GM12878 (cell line): ENCODE measurements around the gene RGS6.

ENCODE experiments used
- SMC3 ChIP-seq: IDR thresholded peaks from 2 replicates; pipeline ENCODE4 v1.6.1; 2011; ENCODE audit warnings: low read length, improper control_type of control experiment, borderline replicate concordance
- TF ChIP-seq, protein P1 (sequence below): IDR thresholded peaks from 2 replicates; pipeline ENCODE4 v1.6.1; 2012; ENCODE audit warnings: improper control_type of control experiment, low read depth, low read length; ENCODE audit not compliant: insufficient replicate concordance
- TF ChIP-seq, protein P2 (sequence below), 3 experiments: IDR thresholded peaks in 2 of 3; conservative IDR thresholded peaks in 1 of 3; 2 replicates each; pipeline ENCODE4 v1.5.1; 2011; ENCODE audit warnings: low read depth in 3 of 3, low read length in 3 of 3, mild to moderate bottlenecking in 3 of 3, control low read depth in 2 of 3, moderate library complexity in 2 of 3, inconsistent platforms in 1 of 3, mixed read lengths in 1 of 3; ENCODE audit not compliant: control insufficient read depth in 2 of 3, insufficient read depth in 1 of 3; ENCODE audit errors: extremely low read depth in 1 of 3

DNA sequence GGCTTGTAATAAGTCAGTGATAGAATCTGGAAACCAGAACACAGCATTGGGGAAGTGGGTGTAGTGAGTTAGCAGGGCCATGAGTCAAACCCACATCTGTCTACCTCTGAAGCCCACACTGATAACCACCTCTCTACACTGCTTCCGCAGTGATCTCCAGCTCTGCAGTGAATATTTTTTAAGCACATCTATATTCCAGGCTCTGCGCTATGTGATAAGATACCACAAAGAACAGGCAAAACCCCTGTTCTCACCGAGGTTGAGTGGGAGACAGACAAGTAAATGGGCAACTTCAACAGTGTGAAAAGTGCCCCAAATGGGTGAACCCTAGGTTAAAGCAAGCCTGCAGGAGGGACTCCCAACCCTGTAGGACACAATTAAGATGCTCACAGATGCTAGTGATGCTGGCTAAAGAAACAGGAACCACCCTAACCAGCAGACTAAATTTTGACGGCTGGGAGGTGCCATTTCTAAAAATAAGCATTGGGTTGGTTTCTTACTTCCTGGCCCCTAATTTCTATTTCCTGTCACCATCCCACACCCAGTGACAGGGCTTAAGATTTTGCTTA is 586.7 kb downstream of the RGS6 start:
- TF ChIP-seq, protein P1, sequence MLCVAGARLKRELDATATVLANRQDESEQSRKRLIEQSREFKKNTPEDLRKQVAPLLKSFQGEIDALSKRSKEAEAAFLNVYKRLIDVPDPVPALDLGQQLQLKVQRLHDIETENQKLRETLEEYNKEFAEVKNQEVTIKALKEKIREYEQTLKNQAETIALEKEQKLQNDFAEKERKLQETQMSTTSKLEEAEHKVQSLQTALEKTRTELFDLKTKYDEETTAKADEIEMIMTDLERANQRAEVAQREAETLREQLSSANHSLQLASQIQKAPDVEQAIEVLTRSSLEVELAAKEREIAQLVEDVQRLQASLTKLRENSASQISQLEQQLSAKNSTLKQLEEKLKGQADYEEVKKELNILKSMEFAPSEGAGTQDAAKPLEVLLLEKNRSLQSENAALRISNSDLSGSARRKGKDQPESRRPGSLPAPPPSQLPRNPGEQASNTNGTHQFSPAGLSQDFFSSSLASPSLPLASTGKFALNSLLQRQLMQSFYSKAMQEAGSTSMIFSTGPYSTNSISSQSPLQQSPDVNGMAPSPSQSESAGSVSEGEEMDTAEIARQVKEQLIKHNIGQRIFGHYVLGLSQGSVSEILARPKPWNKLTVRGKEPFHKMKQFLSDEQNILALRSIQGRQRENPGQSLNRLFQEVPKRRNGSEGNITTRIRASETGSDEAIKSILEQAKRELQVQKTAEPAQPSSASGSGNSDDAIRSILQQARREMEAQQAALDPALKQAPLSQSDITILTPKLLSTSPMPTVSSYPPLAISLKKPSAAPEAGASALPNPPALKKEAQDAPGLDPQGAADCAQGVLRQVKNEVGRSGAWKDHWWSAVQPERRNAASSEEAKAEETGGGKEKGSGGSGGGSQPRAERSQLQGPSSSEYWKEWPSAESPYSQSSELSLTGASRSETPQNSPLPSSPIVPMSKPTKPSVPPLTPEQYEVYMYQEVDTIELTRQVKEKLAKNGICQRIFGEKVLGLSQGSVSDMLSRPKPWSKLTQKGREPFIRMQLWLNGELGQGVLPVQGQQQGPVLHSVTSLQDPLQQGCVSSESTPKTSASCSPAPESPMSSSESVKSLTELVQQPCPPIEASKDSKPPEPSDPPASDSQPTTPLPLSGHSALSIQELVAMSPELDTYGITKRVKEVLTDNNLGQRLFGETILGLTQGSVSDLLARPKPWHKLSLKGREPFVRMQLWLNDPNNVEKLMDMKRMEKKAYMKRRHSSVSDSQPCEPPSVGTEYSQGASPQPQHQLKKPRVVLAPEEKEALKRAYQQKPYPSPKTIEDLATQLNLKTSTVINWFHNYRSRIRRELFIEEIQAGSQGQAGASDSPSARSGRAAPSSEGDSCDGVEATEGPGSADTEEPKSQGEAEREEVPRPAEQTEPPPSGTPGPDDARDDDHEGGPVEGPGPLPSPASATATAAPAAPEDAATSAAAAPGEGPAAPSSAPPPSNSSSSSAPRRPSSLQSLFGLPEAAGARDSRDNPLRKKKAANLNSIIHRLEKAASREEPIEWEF = no peak
- no peak for TF ChIP-seq SMC3
- TF ChIP-seq, protein P2, sequence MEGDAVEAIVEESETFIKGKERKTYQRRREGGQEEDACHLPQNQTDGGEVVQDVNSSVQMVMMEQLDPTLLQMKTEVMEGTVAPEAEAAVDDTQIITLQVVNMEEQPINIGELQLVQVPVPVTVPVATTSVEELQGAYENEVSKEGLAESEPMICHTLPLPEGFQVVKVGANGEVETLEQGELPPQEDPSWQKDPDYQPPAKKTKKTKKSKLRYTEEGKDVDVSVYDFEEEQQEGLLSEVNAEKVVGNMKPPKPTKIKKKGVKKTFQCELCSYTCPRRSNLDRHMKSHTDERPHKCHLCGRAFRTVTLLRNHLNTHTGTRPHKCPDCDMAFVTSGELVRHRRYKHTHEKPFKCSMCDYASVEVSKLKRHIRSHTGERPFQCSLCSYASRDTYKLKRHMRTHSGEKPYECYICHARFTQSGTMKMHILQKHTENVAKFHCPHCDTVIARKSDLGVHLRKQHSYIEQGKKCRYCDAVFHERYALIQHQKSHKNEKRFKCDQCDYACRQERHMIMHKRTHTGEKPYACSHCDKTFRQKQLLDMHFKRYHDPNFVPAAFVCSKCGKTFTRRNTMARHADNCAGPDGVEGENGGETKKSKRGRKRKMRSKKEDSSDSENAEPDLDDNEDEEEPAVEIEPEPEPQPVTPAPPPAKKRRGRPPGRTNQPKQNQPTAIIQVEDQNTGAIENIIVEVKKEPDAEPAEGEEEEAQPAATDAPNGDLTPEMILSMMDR (IDR thresholded peaks at IDR 0.05 in 2 of 3, conservative IDR thresholded peaks at IDR 0.05 in 1 of 3; ENCODE audit: control insufficient read depth in 2 of 3, extremely low read depth in 1 of 3, insufficient read depth in 1 of 3, low read depth in 3 of 3, low read length in 3 of 3) = no peak
